ENCODE results near the gene OR2G3.

Gene OR2G3

DNA sequence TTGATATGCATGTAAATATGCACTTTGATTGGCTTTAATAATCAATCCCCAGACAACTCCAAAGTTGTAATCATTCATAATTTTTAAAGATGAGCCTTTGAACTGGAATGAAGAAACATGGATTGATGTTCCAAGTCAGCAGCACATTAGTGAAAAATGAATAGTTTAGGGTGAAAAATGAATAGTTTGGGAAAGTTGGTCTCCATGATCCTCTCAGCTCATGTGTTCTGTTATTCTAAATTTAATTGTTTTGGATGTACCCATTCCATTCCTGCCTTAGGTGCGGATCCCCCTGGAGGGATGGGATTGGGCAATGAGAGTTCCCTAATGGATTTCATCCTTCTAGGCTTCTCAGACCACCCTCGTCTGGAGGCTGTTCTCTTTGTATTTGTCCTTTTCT, at the start of gene OR2G3:
TSS of gene OR2G3 (plus strand) at position 301 of the 400 bp plus-strand sequence. CDS start at position 301, 0 bp downstream.
- no peak for DNase-seq (ENCODE audit: low read depth)

DNA sequence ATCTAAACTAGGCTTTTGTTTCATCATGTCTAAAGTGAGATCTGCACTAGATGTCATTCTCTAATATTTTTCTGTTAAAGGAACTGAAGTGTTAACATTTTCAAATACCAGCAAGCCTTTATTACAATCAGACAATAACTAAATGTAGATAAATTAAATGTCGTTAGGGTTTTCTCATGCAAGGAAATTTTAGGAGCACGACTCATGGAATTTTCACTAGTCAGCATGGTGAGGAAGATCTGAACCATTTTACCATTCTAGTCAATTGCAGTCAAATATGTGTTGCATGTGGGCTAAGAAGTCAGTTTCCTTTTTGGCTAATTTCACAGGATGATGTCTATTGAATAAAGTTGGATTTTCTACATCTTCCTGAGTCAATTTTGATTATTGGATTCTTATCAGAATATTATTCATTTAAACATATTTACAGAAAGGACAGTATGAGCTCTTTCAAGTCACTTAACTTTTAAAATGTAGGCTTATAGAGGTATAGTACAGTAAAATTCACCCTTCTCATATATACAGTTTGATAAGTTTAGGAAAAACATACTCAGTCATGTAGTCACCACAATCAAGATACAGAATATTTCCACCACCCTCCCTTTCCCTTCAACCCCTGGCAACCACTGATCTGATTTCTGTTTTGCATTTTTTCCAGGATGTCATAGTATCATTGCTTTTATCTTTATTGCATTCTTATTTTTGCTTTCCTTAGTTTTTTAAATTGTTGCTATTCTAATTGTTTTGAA, 47.3 kb upstream of the OR2G3 start:
- no peak for DNase-seq (ENCODE audit: low read depth)

- DNase-seq (ENCODE audit: low read depth): no peak
Measured at GRCh38 chr1:247561711-247562110, 43.7 kb upstream of the OR2G3 start.

GRCh38 chr1:247562198-247562597, 43.2 kb upstream of the OR2G3 start:
- DNase-seq (ENCODE audit: low read depth): no peak

GRCh38 chr1:247574236-247574635, 31.1 kb upstream of the OR2G3 start:
- DNase-seq (ENCODE audit: low read depth): no peak

GRCh38 chr1:247574664-247575063, 30.7 kb upstream of the OR2G3 start:
- no peak for DNase-seq (ENCODE audit: low read depth)

DNA sequence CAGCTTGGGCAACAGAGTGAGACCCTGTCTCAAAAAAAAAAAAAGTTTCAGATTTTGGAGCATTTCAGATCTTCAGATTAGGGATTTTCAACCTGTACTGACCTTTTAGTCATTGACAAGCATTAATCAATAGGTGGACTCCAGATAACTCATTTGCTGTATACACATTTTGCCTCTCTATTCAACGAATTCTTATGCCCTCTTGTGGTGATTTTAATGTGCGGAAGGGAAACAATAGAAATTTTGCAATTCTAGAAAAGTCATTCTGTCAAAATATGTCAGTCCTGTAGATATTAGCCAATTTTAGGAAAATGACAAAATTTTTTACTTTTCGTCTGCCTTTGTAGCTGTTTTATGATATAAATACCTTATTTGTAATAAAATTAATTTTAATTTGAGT, 28.9 kb upstream of the OR2G3 start:
- DNase-seq (ENCODE audit: low read depth): no peak

- no peak for DNase-seq (ENCODE audit: low read depth)
Measured at GRCh38 chr1:247578946-247579460, 26.4 kb upstream of the OR2G3 start.

DNA sequence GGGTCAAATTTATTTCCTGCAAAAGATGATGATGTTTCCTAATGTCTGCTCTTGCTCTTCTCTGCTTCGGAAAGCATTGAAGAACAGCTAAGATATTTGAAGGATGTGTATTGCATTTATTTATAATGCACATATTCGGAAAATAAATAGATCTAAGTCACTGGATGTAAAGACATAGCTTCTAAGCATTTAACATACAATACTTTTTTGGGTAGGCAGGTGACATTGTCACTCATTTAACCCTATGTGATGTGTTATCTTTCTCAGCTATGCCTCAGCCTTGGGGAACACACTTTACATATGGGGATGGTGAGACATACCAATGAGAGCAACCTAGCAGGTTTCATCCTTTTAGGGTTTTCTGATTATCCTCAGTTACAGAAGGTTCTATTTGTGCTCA, 17.3 kb upstream of the OR2G3 start, which contains the start of gene OR2G2:
TSS of gene OR2G2 (plus strand) at position 301 of the 400 bp plus-strand sequence. CDS start at position 301, 0 bp downstream.
- no peak for DNase-seq (ENCODE audit: low read depth)

GRCh38 chr1:247613405-247613804, 8.0 kb downstream of the OR2G3 start:
- no peak for DNase-seq (ENCODE audit: low read depth)

- DNase-seq (ENCODE audit: low read depth): no peak
Measured at GRCh38 chr1:247614625-247615024, 9.2 kb downstream of the OR2G3 start.

GRCh38 chr1:247627951-247628350, 22.6 kb downstream of the OR2G3 start:
- no peak for DNase-seq (ENCODE audit: low read depth)

- no peak for DNase-seq (ENCODE audit: low read depth)
Measured at GRCh38 chr1:247638011-247638410, 32.6 kb downstream of the OR2G3 start.

DNA sequence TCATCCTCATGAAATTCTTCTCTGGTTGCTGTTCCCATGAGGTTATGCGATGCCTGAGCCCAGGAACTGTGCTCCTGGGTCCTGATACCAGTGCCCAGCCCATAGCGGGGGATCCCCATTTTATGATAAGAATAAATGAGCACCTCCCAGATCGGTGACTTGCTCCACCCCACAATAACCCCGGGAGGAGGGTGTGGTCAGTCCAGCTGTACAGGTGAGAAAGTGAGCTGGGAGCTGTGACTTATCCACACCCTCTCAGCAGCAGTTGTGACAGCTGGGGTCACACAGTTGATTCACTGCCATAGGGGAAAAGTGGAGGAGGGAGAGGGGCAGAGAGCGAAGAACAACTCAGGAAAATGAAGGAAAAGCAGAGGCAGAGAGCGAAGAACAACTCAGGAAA, 33.4 kb downstream of the OR2G3 start:
- no peak for DNase-seq (ENCODE audit: low read depth)

GRCh38 chr1:247639381-247639981, 34.1 kb downstream of the OR2G3 start:
- no peak for DNase-seq (ENCODE audit: low read depth)

DNA sequence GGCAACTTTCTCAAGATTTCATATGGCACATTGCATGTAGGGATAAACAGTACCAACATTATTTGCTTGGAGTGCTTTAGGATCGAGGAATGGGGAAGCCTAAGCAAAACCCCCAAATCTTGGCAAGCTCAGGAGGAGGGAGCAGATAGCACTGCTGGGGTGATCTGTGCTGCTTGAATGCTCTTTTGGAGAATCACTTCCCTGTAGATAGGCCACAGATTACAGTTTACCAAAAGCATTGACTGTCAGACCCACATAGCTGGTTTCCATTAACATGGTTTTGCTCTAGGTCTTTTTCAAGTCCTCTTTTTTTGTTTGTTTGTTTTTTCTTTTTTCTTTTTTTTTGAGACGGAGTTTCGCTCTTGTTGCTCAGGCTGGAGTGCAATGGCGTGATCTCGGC, 37.4 kb downstream of the OR2G3 start:
- DNase-seq (ENCODE audit: low read depth): no peak

GRCh38 chr1:247646867-247647266, 41.5 kb downstream of the OR2G3 start:
- DNase-seq (ENCODE audit: low read depth): no peak

GRCh38 chr1:247647864-247648263, 42.5 kb downstream of the OR2G3 start:
- DNase-seq (ENCODE audit: low read depth): no peak

- DNase-seq (ENCODE audit: low read depth): no peak
Measured at GRCh38 chr1:247653040-247653439, 47.7 kb downstream of the OR2G3 start.

Measured in activated T-cell treated with anti-CD3 and anti-CD28 coated beads for 1 hour (primary cell).